Inflammatory macrophage (primary cell): Measurements from ENCODE around the gene NRG2.

Experiments used
- DNase-seq, 2 donors: peaks; one replicate each; pipeline ENCODE4 v3.0.0-alpha.2; 2020 to 2022

The NRG2 gene

GRCh38 chr5:139901986-139902385 lies 141.1 kb downstream of the NRG2 start:
- DNase-seq: no peak

GRCh38 chr5:139901251-139901575 lies 141.9 kb downstream of the NRG2 start:
- DNase-seq: no peak

- no peak for DNase-seq
Observed at GRCh38 chr5:139900546-139901250, 142.4 kb downstream of the NRG2 start.

GRCh38 chr5:139898981-139899380 lies 144.1 kb downstream of the NRG2 start:
- DNase-seq: no peak

- DNase-seq: no peak
Observed at GRCh38 chr5:139897982-139898381, 145.1 kb downstream of the NRG2 start.

- no peak for DNase-seq
Observed at GRCh38 chr5:139897342-139897741, 145.8 kb downstream of the NRG2 start.

- DNase-seq: no peak
Observed at GRCh38 chr5:139896718-139897117, 146.4 kb downstream of the NRG2 start.

GRCh38 chr5:139895647-139896046 lies 147.5 kb downstream of the NRG2 start:
- no peak for DNase-seq

GRCh38 chr5:139895046-139895445 lies 148.1 kb downstream of the NRG2 start:
- no peak for DNase-seq

- no peak for DNase-seq
Observed at GRCh38 chr5:139893873-139894272, 149.2 kb downstream of the NRG2 start.

GRCh38 chr5:139889410-139889809 lies 153.7 kb downstream of the NRG2 start:
- no peak for DNase-seq

GRCh38 chr5:139888370-139888769 lies 154.7 kb downstream of the NRG2 start:
- DNase-seq: no peak

- no peak for DNase-seq
Observed at GRCh38 chr5:139886213-139886612, 156.9 kb downstream of the NRG2 start.

GRCh38 chr5:139885857-139886208 lies 157.3 kb downstream of the NRG2 start:
- no peak for DNase-seq

GRCh38 chr5:139885172-139885856 lies 157.8 kb downstream of the NRG2 start:
- DNase-seq: no peak

- DNase-seq: no peak
Observed at GRCh38 chr5:139884734-139885133, 158.4 kb downstream of the NRG2 start.

- no peak for DNase-seq
Observed at GRCh38 chr5:139884144-139884543, 159.0 kb downstream of the NRG2 start.

- no peak for DNase-seq
Observed at GRCh38 chr5:139882961-139883539, 160.0 kb downstream of the NRG2 start.

- no peak for DNase-seq
Observed at GRCh38 chr5:139882316-139882715, 160.8 kb downstream of the NRG2 start.

GRCh38 chr5:139881143-139881733 lies 161.9 kb downstream of the NRG2 start:
- DNase-seq: no peak

- no peak for DNase-seq
Observed at GRCh38 chr5:139880416-139881142, 162.5 kb downstream of the NRG2 start.

- DNase-seq: no peak
Observed at GRCh38 chr5:139878093-139878492, 165.0 kb downstream of the NRG2 start.

GRCh38 chr5:139877129-139877597 lies 165.9 kb downstream of the NRG2 start:
- DNase-seq: no peak
